Measurements from ENCODE around the gene LRPPRC.

DNA sequence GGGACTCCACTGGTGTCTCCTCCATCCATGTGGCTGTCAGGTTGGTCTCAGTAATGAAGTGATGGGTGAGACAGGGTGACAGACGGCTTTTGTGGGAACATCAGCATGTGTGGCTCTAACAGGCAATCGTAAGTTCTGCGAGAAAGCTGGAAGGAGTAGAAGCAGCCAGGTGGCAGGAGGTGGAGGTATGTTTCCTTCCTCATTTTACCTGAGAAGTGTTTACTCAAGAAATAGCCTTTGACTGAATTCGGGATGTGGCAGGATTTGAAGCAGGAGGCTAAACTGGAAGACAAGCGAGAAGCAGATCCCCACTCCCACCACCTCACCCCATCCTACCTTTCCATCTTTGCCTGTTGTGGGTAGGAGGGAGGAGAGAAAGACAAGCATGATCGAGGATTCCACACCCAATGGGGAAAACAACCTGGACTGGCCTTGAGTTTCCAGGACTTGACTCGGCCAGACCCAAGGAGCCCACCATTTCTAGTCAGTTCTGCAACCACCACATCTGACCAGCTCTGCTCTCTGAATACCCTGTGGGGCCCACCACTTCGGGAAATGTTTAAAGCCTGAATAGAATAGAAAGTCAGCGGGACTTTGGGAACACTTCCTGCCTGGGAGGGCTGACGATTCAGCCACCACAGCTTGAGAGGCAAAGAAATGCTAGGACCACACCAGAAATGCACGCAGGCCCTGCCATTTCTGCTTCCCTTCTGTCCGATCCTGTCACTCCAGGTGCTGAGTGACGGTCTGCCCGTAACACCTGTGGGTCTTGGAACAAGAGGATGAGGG lies 155.8 kb downstream of the LRPPRC start:
- TF ChIP-seq GATA2 (IDR thresholded peaks at IDR 0.05; ENCODE audit: low read depth, low read length) (no peak), GATA3 (IDR thresholded peaks at IDR 0.05; ENCODE audit: low read depth, low read length) (no peak)

All from SH-SY5Y (cell line).